HG03520 (cell line): ENCODE data around the gene NES.

Experiments
- ATAC-seq: cut with Tn5 transposase; IDR thresholded peaks from one replicate; pipeline ENCODE4 v1.9.1; 2021; ENCODE audit warnings: mild to moderate bottlenecking, moderate library complexity; ENCODE audit not compliant: unreplicated experiment

The NES gene

GRCh38 chr1:156625436-156626078, 51.6 kb downstream of the NES start:
- no peak for ATAC-seq

DNA sequence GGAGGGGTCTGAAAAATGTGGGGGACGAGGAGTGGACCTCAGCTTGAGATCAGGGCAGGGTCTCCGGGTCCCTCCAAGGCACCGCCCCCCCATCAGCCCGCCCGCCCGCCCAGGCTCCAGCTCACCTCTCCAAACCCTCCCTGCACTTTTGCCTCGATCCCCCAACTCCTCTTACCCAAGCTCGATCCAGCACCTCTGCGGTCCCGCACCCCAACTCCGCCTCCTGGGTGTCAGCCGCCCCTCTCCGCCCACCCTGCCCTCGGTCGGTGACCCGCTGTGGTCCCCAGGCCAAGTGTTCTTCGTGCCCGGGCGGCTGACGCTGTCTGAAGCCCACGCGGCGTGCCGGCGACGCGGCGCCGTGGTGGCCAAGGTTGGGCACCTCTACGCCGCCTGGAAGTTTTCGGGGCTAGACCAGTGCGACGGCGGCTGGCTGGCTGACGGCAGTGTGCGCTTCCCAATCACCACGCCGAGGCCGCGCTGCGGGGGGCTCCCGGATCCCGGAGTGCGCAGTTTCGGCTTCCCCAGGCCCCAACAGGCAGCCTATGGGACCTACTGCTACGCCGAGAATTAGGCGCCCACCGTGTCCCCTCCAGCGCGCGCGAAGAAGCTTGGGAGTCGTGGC, 52.3 kb downstream of the NES start:
- no peak for ATAC-seq

GRCh38 chr1:156623946-156624813, 53.0 kb downstream of the NES start:
- ATAC-seq: no peak

DNA sequence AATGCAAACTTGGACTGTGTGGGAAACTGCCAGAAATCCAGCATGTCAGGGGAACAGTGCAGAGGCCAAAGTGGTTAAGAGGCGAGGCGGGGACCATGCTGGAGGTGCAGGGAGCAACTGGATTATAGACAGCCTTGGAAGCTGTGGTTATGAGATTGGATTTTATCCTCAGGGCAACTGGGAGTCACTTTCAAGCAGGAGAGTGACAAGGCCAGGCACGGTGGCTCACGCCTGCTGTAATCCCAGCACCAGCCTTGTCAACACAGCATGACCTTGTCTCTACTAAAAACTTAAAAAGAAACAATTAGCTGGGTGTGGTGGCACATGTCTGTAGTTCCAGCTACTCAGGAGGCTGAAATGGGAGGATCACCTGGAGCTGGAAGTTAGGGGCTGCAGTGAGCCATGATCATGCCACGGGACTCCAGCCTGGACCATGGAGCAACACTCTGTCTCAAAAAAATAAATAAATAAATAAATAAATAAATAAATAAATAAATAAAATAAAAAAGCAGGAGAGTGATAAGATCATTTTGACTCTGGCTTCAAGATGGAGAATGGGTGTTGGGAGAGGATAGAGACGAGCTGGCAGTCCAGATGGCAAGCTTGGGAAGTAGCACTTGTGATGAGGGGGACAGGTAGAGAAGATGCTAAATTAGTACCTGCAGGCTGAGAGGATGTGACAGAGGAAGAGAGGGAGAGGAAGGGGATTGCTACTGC, 54.5 kb downstream of the NES start:
- no peak for ATAC-seq

GRCh38 chr1:156619582-156619955, 57.6 kb downstream of the NES start:
- ATAC-seq: no peak

- ATAC-seq: no peak
Measured at GRCh38 chr1:156618853-156619581, 58.2 kb downstream of the NES start, which contains the start of gene HAPLN2. TSS of gene HAPLN2 (plus strand) at chr1:156619415. CDS start at chr1:156623491, 4,076 bp downstream.
